Right forelimb (tissue), 1 donor: ENCODE results near the gene ASPSCR1.

Source experiments
- DNase-seq: peaks from one replicate; pipeline ENCODE4 v3.0.0-alpha.2; 2018

Gene ASPSCR1

GRCh38 chr17:81999976-82000802 lies 22.8 kb downstream of the ASPSCR1 start:
- DNase-seq: no peak

GRCh38 chr17:82000803-82001570 lies 23.6 kb downstream of the ASPSCR1 start:
- no peak for DNase-seq

DNA sequence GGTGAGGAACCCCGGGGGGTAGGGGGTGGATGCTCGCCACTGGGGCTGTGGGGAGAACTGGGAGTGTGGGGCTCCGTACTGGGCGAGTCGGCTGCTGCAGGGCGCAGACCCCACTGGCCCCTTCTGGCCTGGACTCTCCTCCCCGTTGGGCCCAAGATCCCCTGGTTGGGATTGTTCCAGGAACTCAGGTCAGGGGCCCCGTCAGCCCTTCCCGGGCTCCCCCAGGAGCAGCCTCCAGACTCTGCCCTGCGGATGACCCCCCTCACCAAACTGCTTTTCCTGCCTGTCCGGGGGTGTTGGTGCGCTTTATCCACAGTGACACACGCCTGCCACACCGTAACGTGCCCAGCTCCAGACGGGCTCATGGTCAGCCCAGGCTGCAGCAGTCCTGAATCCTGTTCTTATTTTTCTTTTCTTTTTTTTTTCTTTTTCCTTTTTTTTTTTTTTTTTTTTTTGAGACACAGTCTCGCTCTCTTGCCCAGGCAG lies 24.2 kb downstream of the ASPSCR1 start:
- DNase-seq: no peak

GRCh38 chr17:82003411-82004381 lies 26.3 kb downstream of the ASPSCR1 start:
- DNase-seq: peak; percentile 75

GRCh38 chr17:82004517-82005455 lies 27.4 kb downstream of the ASPSCR1 start:
- no peak for DNase-seq

DNA sequence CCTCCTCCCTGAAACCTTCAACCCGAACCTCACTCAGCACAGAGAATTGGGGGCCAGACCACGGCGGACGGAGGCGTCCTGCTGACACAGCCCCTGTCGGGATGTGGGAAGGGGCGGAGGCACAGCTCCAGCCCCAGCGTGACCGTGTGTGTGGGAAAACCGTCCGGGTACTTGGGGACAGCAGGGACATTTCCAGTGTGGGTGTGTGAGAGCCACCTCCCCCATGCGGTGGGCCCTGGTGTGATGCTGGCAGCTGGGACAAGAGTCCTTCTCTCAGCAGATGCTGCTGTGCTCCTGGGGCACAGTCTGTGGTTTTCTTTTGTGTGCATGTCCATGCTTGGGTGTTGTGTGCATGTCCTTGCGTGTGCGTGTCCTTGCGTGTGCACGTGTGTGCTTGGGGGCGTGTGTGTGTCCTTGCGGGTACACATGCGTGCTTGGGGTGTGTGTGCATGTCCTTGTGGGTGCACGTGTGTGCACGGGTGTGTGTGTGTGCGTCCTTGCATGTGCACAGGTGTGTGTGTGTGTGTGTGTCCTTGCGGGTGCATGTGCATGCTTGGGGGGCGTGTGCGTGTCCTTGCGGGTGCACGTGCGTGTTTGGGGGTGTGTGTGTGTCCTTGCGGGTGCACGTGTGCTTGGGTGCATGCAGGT lies 28.4 kb downstream of the ASPSCR1 start:
- DNase-seq: no peak

GRCh38 chr17:82006468-82007227 lies 29.2 kb downstream of the ASPSCR1 start:
- no peak for DNase-seq

- no peak for DNase-seq
Measured at GRCh38 chr17:82007228-82007494, 29.7 kb downstream of the ASPSCR1 start.

DNA sequence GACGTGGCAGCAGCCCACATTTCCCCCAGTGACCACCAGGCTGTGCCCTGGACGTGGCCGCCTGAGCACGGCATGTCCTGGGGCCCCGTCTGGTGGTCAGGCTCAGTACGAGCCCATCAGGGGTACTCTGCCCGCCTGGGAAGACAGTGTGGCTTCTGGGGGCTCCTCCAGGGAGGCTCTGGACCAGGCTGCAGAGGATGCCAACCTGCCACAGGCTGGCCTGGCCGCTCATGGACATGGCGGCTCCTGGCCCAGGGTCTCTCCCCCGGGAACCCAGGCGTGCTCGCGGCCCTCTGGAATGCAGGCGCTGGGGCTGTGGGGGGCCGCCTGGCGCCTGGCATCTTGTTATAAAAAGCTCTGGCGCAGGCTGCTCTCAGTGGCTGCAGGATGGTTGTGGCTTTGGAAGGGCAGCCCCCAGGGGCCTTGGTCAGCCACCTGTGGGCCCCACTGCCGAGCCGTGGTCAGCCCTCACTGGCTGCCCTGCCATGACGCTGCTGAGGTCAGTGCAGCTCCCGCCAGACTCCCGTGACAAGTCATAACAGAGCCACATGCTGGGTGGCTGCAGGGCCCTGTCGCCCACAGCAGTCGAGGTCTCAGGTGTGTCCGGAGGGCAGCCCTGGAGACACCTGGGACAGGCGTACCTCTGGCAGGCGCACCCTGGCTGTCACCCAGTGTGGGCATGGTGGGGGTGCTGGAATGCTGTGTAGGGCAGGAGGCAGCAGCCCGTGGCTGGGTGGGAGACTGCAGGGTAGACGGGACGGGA lies 30.2 kb downstream of the ASPSCR1 start:
- no peak for DNase-seq

DNA sequence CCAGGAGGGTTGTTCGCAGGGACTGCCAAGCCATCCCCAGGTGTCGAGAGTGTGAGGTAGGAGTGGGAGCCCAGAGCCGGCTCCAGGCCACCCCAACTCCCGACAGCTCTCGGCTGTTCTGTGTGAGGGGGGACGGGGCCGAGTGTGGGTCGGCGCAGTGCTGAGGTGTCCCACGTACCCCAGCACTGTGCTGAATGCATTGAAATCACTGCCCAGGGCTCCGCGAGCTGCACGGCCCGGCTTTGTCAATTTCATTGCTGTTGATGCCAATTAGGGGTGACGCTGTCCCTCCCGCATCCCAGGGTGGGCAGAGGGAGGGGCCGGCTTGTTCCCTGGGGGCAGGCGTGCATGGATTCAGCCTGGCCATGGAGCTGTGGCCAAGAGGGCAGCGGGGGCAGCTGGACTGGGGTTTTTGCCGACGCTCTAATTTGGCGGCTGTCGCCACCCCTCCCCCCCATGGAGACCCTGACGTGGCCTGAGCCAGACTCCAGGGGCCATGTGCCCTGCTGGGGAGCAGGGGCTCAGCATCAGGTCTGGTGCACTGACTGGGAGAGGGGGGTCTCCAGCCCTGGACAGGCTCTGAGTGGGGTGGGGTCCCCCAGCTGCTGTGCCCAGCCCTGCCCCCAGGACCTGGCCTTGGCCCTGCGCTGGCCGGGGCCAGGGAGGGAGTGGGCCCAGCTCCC lies 31.0 kb downstream of the ASPSCR1 start:
- no peak for DNase-seq

DNA sequence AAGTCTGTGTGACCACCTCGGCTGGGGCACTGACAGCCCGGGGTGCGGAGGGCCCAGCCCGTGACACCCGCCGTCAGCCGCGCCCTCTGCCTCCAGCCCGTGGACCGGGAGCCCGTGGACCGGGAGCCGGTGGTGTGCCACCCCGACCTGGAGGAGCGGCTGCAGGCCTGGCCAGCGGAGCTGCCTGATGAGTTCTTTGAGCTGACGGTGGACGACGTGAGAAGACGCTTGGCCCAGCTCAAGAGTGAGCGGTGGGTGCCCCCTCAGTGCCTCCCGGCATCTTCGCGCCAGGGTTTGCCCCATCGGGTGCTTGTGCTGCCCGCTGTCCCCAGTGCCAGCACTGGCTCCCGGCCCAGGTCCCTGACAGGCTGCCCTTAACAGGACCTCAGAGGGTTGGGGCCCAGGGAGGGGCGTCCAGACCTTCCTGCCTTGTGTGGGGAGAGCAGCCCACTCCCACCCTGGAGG lies 31.5 kb downstream of the ASPSCR1 start:
- no peak for DNase-seq

DNA sequence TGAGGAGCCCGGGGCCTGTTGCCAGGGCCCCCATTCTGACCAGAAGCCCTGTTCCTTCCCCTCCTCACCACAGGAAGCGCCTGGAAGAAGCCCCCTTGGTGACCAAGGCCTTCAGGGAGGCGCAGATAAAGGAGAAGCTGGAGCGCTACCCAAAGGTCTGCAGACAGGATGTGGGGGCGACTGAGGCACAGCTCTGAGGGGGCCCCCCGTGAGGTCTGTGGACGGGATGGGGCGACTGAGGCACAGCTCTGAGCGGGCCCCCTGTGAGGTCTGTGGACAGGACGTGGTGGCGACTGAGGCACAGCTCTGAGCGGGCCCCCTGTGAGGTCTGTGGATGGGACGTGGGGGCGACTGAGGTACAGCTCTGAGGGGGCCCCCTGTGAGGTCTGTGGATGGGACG lies 32.0 kb downstream of the ASPSCR1 start:
- no peak for DNase-seq

DNA sequence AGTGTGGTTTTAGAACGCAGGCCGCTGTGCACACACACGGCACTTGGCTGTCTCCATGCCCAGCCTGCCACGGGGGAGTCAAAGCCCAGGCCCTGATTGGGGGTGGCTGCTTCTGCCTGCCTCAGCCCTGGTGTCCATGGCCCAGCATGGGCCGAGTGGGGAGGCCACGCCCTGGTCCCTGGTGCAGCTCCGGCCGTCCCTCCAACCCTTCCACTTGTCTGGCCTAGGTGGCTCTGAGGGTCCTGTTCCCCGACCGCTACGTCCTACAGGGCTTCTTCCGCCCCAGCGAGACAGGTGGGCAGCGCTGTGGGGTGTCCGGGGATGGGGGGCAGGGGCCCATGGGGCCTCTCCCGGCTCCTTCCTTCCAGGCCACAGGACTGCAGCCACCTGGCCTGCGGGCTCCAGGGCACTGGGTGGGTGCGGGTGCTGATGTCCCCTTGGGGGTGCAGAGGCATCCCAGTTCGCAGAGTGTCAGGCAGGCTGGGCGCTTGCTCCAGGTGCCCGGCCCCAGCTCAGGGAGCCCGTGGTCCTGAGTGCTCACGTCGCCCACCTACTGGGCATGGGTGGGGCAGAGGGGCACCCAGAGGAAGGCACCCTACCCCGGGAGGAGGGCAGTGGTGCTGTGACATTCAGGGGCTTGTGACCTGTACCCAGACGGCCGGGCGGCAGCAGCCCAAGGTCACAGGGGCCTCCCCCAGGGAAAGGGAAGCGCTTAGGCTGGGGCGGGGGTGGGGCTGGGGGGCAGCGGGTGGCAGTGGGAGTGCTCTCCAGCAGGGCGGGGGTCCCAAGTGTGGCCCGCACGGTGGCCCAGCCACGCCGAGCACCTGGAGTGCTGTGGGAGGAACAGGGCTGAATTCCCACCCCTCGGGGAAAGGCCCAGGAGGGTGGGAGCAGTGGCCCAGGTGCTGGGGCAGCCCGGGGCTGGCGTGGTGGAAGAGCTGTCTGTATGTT lies 33.4 kb downstream of the ASPSCR1 start:
- no peak for DNase-seq

- no peak for DNase-seq
Measured at GRCh38 chr17:82011617-82012187, 34.3 kb downstream of the ASPSCR1 start.

- no peak for DNase-seq
Measured at GRCh38 chr17:82012261-82012639, 34.8 kb downstream of the ASPSCR1 start.

DNA sequence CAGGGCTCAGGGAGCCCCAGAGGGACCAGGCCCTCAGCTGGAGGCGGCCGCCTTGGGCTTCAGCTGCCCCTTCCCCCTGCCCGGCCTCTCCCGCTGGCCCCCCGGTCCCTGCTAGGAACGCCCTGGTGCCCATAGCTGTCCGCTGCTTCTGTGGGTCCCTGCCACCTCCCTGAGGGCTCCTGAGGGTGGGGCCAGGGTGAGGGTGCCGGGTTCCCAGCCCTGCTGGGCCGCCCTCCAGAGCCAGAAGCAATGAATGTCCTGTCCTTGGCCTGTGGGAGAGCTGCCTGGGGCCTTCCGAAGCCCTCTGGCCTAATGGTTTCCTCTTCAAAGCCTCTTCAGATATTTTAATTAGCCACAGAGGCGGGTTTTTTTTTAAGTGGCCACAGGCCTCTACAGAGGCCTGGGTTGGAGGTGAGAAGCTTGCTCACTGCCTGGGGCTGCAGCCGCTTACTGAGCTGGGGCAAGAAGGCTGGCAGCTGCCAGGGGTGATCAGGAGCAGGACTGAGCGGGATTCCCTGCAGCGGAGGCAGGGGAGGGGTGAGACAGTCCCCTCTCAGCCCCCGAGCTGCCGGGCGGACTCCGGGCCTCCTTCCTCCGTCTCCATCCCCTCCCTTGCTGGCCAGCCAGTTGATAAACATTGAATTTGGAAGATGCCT lies 35.3 kb downstream of the ASPSCR1 start:
- DNase-seq: no peak

DNA sequence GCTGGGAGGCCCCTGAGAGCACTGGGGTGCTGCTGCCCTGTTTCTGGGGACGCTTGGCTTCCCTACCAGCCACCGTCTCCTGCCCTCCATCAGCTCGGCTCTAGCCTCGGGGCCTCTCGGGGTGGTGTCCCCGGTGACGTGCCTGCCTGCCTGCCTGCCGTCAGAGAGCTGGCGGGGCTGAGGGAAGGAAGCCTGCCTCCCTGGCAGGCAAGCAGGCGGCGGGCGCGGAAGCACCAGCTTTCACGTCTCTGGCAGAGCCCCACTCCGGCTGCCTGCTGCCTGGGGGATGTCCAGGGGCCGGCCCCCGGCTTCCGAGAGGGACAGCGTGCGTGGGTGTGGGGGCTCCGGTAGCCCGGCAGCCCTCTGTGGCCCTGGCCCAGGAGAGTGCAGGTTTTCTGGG lies 35.9 kb downstream of the ASPSCR1 start:
- DNase-seq: peak; percentile 75
